IMR-90 (cell line): ENCODE data around the gene SNX6. TPM values are rescaled to one million over a fixed set of nuclear protein-coding genes. Genes with fewer than 3 reads are reported as not detected.
A peak's percentile ranks its signal among the peaks of the same experiment; 100 is the strongest.

Source experiments
- ATAC-seq: fragments of 200-7000 bp; cut with Tn5 transposase; 2 replicates; pipeline ENCODE4 v1.9.1; 2020; ENCODE audit warnings: low read depth, mild to moderate bottlenecking, moderate library complexity
- BruUV-seq: library from RNA; stranded (reverse); fragments of 400-500 nt; replicated peaks from 2 replicates; lab custom pipeline; 2021; lab: Mats Ljungman, UMichigan
- CTCF ChIA-PET: fragments of 300-600 bp; formaldehyde crosslinking; extraction: SDS; loops from one replicate; lab custom pipeline; 2021; ENCODE audit warnings: antibody characterized with exemption; lab: Yijun Ruan, JAX
- POLR2A ChIA-PET: fragments of 300-600 bp; sonication (Branson Sonifier 250); formaldehyde crosslinking; loops from one replicate; lab custom pipeline; 2022; ENCODE audit warnings: antibody characterized with exemption; ENCODE audit not compliant: unreplicated experiment; lab: Charles Lee
- DNase-seq: peaks from one replicate; pipeline ENCODE4 v3.0.0; 2013
- H2AFZ ChIP-seq: replicated peaks from 2 replicates; pipeline ENCODE3; 2013; ENCODE audit warnings: low read length, mild to moderate bottlenecking; ENCODE audit not compliant: poor library complexity
- H2AK5ac ChIP-seq: 2 replicates; pipeline ENCODE4 v1.6.1; 2013; ENCODE audit warnings: low read depth, low read length, inconsistent platforms
- H2AK9ac ChIP-seq: replicated peaks from 2 replicates; pipeline ENCODE3; 2013; ENCODE audit warnings: mild to moderate bottlenecking, low read depth, low read length, moderate library complexity; ENCODE audit not compliant: poor library complexity
- H2BK120ac ChIP-seq: 2 replicates; pipeline ENCODE4 v1.6.1; 2013; ENCODE audit warnings: low read depth, low read length, inconsistent platforms
- H2BK15ac ChIP-seq: 3 replicates; pipeline ENCODE4 v1.6.1; 2013; ENCODE audit warnings: low read depth, low read length, inconsistent platforms
- H2BK20ac ChIP-seq: 2 replicates; pipeline ENCODE4 v1.6.1; 2013; ENCODE audit warnings: low read depth, mild to moderate bottlenecking, inconsistent platforms, low read length, moderate library complexity
- H2BK5ac ChIP-seq: 2 replicates; pipeline ENCODE4 v1.6.1; 2013; ENCODE audit warnings: mild to moderate bottlenecking, low read depth, low read length, inconsistent platforms; ENCODE audit not compliant: poor library complexity, severe bottlenecking
- H3K14ac ChIP-seq: replicated peaks from 2 replicates; pipeline ENCODE4 v1.6.1; 2013; ENCODE audit warnings: low read depth, low read length, inconsistent platforms
- H3K18ac ChIP-seq: 2 replicates; pipeline ENCODE4 v1.6.1; 2013; ENCODE audit warnings: low read depth, low read length, control low read depth
- H3K23ac ChIP-seq: 2 replicates; pipeline ENCODE4 v1.6.1; 2013; ENCODE audit warnings: low read depth, low read length, inconsistent platforms
- H3K27ac ChIP-seq: 2 replicates; pipeline ENCODE4 v1.5.1; 2013; ENCODE audit warnings: mild to moderate bottlenecking, control low read depth, low read length; ENCODE audit not compliant: insufficient read depth
- H3K27me3 ChIP-seq: 2 replicates; pipeline ENCODE4 v1.6.1; 2013; ENCODE audit warnings: low read length; ENCODE audit not compliant: control insufficient read depth, insufficient read depth
- H3K36me3 ChIP-seq: 2 replicates; pipeline ENCODE4 v1.6.1; 2013; ENCODE audit warnings: low read length, mixed read lengths; ENCODE audit not compliant: control insufficient read depth, insufficient read depth
- H3K4ac ChIP-seq: 2 replicates; pipeline ENCODE4 v1.6.1; 2013; ENCODE audit warnings: low read depth, low read length, inconsistent platforms
- H3K4me1 ChIP-seq: 2 replicates; pipeline ENCODE4 v1.6.1; 2013; ENCODE audit warnings: low read length, mixed read lengths; ENCODE audit not compliant: control insufficient read depth, insufficient read depth
- H3K4me2 ChIP-seq: 2 replicates; pipeline ENCODE4 v1.6.1; 2013; ENCODE audit warnings: low read depth, mild to moderate bottlenecking, control low read depth, low read length, moderate library complexity
- H3K4me3 ChIP-seq: 2 replicates; pipeline ENCODE4 v1.5.1; 2013; ENCODE audit warnings: low read depth, mild to moderate bottlenecking, control low read depth, low read length, moderate library complexity; ENCODE audit not compliant: insufficient read depth
- H3K56ac ChIP-seq: 2 replicates; pipeline ENCODE4 v1.6.1; 2013; ENCODE audit warnings: low read length, inconsistent platforms; ENCODE audit not compliant: insufficient read depth; ENCODE audit errors: extremely low read depth
- H3K79me1 ChIP-seq, 2 experiments: 2 replicates each; pipeline ENCODE4 v1.6.1; 2013; ENCODE audit warnings: low read length in 2 of 2, inconsistent platforms in 1 of 2, low read depth in 1 of 2
- H3K9ac ChIP-seq: 2 replicates; pipeline ENCODE4 v1.6.1; 2013; ENCODE audit warnings: low read depth, low read length, control low read depth
- H3K9me1 ChIP-seq: 2 replicates; pipeline ENCODE4 v1.6.1; 2013; ENCODE audit warnings: low read length, inconsistent platforms; ENCODE audit not compliant: insufficient read depth
- H3K9me3 ChIP-seq: 2 replicates; pipeline ENCODE4 v1.6.1; 2013; ENCODE audit warnings: low read length; ENCODE audit not compliant: control insufficient read depth, insufficient read depth
- H4K20me1 ChIP-seq: 2 replicates; pipeline ENCODE4 v1.6.1; 2013; ENCODE audit warnings: low read length, inconsistent platforms; ENCODE audit not compliant: insufficient read depth
- H4K5ac ChIP-seq: 2 replicates; pipeline ENCODE4 v1.6.1; 2013; ENCODE audit warnings: mild to moderate bottlenecking, low read depth, low read length, control low read depth
- H4K8ac ChIP-seq, 2 experiments: 2 replicates each; pipeline ENCODE4 v1.6.1; 2013; ENCODE audit warnings: low read depth in 2 of 2, low read length in 2 of 2, control low read depth in 1 of 2, inconsistent platforms in 1 of 2
- H4K91ac ChIP-seq: 2 replicates; pipeline ENCODE4 v1.6.1; 2013; ENCODE audit warnings: low read depth, low read length, inconsistent platforms; ENCODE audit not compliant: insufficient read depth
- BHLHE40 ChIP-seq: fragments of 150-350 bp; IDR thresholded peaks from 2 replicates; pipeline ENCODE4 v1.6.1; 2016; ENCODE audit warnings: mild to moderate bottlenecking, low read depth, low read length
- CEBPB ChIP-seq: IDR thresholded peaks from 2 replicates; pipeline ENCODE4 v1.6.1; 2012; ENCODE audit warnings: low read depth, low read length, improper control_type of control experiment
- CHD1 ChIP-seq: IDR thresholded peaks from 2 replicates; pipeline ENCODE4 v1.6.1; 2012; ENCODE audit warnings: low read depth, low read length, improper control_type of control experiment
- CTCF ChIP-seq: conservative IDR thresholded peaks from 2 replicates; pipeline ENCODE4 v1.5.1; 2012; ENCODE audit warnings: mild to moderate bottlenecking, low read depth, low read length, improper control_type of control experiment
- ELK1 ChIP-seq: fragments of 150-350 bp; IDR thresholded peaks from 2 replicates; pipeline ENCODE4 v1.6.1; 2016; ENCODE audit warnings: low read depth, mild to moderate bottlenecking, low read length, moderate library complexity, borderline replicate concordance
- FOS ChIP-seq: fragments of 150-350 bp; IDR thresholded peaks from 2 replicates; pipeline ENCODE4 v1.6.1; 2016; ENCODE audit warnings: low read depth, low read length
- MAFK ChIP-seq: IDR thresholded peaks from 2 replicates; pipeline ENCODE4 v1.6.1; 2012; ENCODE audit warnings: low read depth, low read length, improper control_type of control experiment
- MAZ ChIP-seq: IDR thresholded peaks from 2 replicates; pipeline ENCODE4 v1.6.1; 2012; ENCODE audit warnings: low read depth, mild to moderate bottlenecking, low read length, improper control_type of control experiment, moderate library complexity, borderline replicate concordance
- MXI1 ChIP-seq: IDR thresholded peaks from 2 replicates; pipeline ENCODE4 v1.6.1; 2012; ENCODE audit warnings: low read depth, mild to moderate bottlenecking, low read length, moderate library complexity, borderline replicate concordance
- NFE2L2 ChIP-seq: fragments of 150-350 bp; IDR thresholded peaks from 2 replicates; pipeline ENCODE4 v1.6.1; 2016; ENCODE audit warnings: low read depth, mild to moderate bottlenecking, low read length
- RAD21 ChIP-seq: IDR thresholded peaks from 2 replicates; pipeline ENCODE4 v1.6.1; 2012; ENCODE audit warnings: low read length, improper control_type of control experiment
- RCOR1 ChIP-seq: IDR thresholded peaks from 2 replicates; pipeline ENCODE4 v1.6.1; 2012; ENCODE audit warnings: mild to moderate bottlenecking, low read length, improper control_type of control experiment; ENCODE audit not compliant: insufficient replicate concordance
- RFX5 ChIP-seq: IDR thresholded peaks from 2 replicates; pipeline ENCODE4 v1.8.0; 2012; ENCODE audit warnings: low read depth, mild to moderate bottlenecking, low read length, moderate library complexity
- SMC3 ChIP-seq: fragments of 150-350 bp; IDR thresholded peaks from 2 replicates; pipeline ENCODE4 v1.6.1; 2016; ENCODE audit warnings: low read depth, mild to moderate bottlenecking, antibody characterized with exemption, low read length, moderate library complexity
- USF2 ChIP-seq: fragments of 150-350 bp; IDR thresholded peaks from 2 replicates; pipeline ENCODE4 v1.6.1; 2017; ENCODE audit warnings: mild to moderate bottlenecking, antibody characterized with exemption, low read length, low read depth
- WGBS, 2 experiments: methylation state at CpG; one replicate each; pipeline versions ENCODE4 v1.1.5 to v1.1.7; 2013; ENCODE audit warnings: missing lambda C conversion rate in 2 of 2; ENCODE audit not compliant: insufficient read length in 1 of 2; ENCODE audit errors: extremely low coverage in 2 of 2; 5-methylcytosine and 5-hydroxymethylcytosine counted together
- dilution Hi-C: fragments of 300-500 bp; cut with HindIII; formaldehyde crosslinking; loops from one replicate; pipeline ENCODE4 v1.14.3; 2018; ENCODE audit warnings: low sequenced_read_pairs; ENCODE audit not compliant: unreplicated experiment
- in situ Hi-C: fragments of 300-500 bp; cut with MboI; formaldehyde crosslinking; loops from 3 replicates; pipeline ENCODE4 v1.14.3; 2019; ENCODE audit warnings: low sequenced_read_pairs, inconsistent platforms, mixed read lengths
- intact Hi-C: fragments of 100-400 bp; cut with micrococcal nuclease; formaldehyde crosslinking; loops from 2 replicates; pipeline ENCODE4 v1.10.0; 2022
- polyA plus RNA-seq, 3 experiments: library from polyadenylated mRNA; depleted of rRNA; stranded (reverse); fragments of >200 nt; gene quantifications; 2 replicates each; pipeline ENCODE4 v1.2.3, GENCODE V29; 2012; ENCODE audit warnings: low replicate concordance in 1 of 3
- total RNA-seq: library from RNA; depleted of rRNA; stranded (reverse); fragments of >200 nt; gene quantifications from 2 replicates; pipeline ENCODE4 v1.2.3, GENCODE V29; 2012

SNX6 gene
- total and polyA plus RNA-seq, 2 of the 4 experiments (the other 2 are of a cell fraction), result 116 to 127 TPM

GRCh38 chr14:34646570-34647255 lies 16.8 kb upstream of the SNX6 start:
- Histone ChIP-seq H3K23ac (no peak overlapping the region), H3K9me3 (peaks cover 2% of the 10 kb centered on the region; the same call in 1 of the 2 replicates), H3K4me2 (no peak overlapping the region), H3K4me3 (no peak overlapping the region), H4K91ac (no peak overlapping the region; the same call in 1 of the 2 replicates), H2BK20ac (no peak overlapping the region), H3K18ac (no peak overlapping the region), H4K20me1 (no peaks in the 10 kb centered on the region), H4K5ac (no peak overlapping the region), H2BK120ac (no peak overlapping the region), H3K56ac (no peak overlapping the region), H3K4me1 (peaks cover 10% of the 10 kb centered on the region), H3K36me3 (no peaks in the 10 kb centered on the region), H3K27ac (no peak overlapping the region), H3K27me3 (no peaks in the 10 kb centered on the region), H3K14ac (no peak overlapping the region), H4K8ac (peak overlapping the region in 1 of 2 experiments; percentile 35; a peak in 1 of 4 replicates), H2BK15ac (no peak overlapping the region), H3K79me1 (peaks cover 0 to 4% of the 10 kb centered on the region in 2 experiments; a peak in 1 of 4 replicates), H2AK9ac (no peak overlapping the region), H3K9me1 (peaks cover 8% of the 10 kb centered on the region; the same call in 1 of the 2 replicates), H2AFZ (no peak overlapping the region), H2BK5ac (no peak overlapping the region), H3K9ac (no peak overlapping the region), H2AK5ac (peak overlapping the region; percentile 59), H3K4ac (0 out of 2 replicates have a peak overlapping the region, but pooled peaks have one; percentile 43)
- WGBS, 2 experiments, result 100% methylated on average over 6 of the region's 10 CpGs; no CpG with 5 or more reads in 1 of the 2 experiments
- intact Hi-C loops (no loop called here), in situ Hi-C loops (no loop called here), dilution Hi-C loops (no loop called here)
- ATAC-seq (no peak), DNase-seq (no peak)
- no TSS peak for BruUV-seq
- CTCF ChIA-PET, result no interaction called here
- POLR2A ChIA-PET, result no interaction called here
- TF ChIP-seq MAZ, result no peak
- TF ChIP-seq ELK1, result no peak
- no peak for TF ChIP-seq MAFK
- TF ChIP-seq BHLHE40, result no peak
- no peak for TF ChIP-seq CHD1
- no peak for TF ChIP-seq CEBPB
- no peak for TF ChIP-seq RFX5
- TF ChIP-seq NFE2L2, result no peak
- TF ChIP-seq CTCF, result no peak
- no peak for TF ChIP-seq USF2
- TF ChIP-seq MXI1, result no peak
- no peak for TF ChIP-seq SMC3
- TF ChIP-seq RCOR1, result no peak
- TF ChIP-seq RAD21, result no peak
- no peak for TF ChIP-seq FOS
